Tibial artery (tissue), 4 donors: Measurements from ENCODE around the gene DDX43.

Experiments used
- DNase-seq, 2 donors: peaks; one replicate each; pipeline ENCODE4 v3.0.0-alpha.2; 2019
- H3K27ac ChIP-seq, 2 donors: fragments of 200-600 bp; sonication (generic) in 1 of 2; 1 replicate in 1 of 2; 2 replicates in 1 of 2; pipeline ENCODE4 v1.5.1; 2018 to 2019; ENCODE audit warnings: mild to moderate bottlenecking in 1 of 2
- H3K27me3 ChIP-seq, 2 donors: fragments of 200-600 bp; sonication (generic) in 1 of 2; one replicate each; pipeline versions ENCODE4 v1.5.1 to v1.6.0; 2016 to 2019
- H3K36me3 ChIP-seq, 3 donors: fragments of 200-600 bp; sonication (generic) in 2 of 3; one replicate each; pipeline ENCODE4 v1.5.1; 2016 to 2019; ENCODE audit warnings: mild to moderate bottlenecking in 2 of 3
- H3K4me1 ChIP-seq, 4 donors: fragments of 200-600 bp; sonication (generic) in 2 of 4; 1 replicate in 3 of 4; 2 replicates in 1 of 4; pipeline ENCODE4 v1.5.1; 2016 to 2019
- H3K4me3 ChIP-seq, 2 donors: fragments of 200-600 bp; sonication (generic) in 1 of 2; 1 replicate in 1 of 2; 2 replicates in 1 of 2; pipeline ENCODE4 v1.5.1; 2018 to 2019; ENCODE audit warnings: mild to moderate bottlenecking in 2 of 2
- H3K9me3 ChIP-seq, 3 donors: fragments of 200-600 bp; sonication (generic) in 1 of 3; one replicate each; pipeline ENCODE4 v1.5.1; 2016 to 2019
- CTCF ChIP-seq, 2 experiments: fragments of 200-600 bp in 1 of 2; fragments of 450-650 bp in 1 of 2; IDR thresholded peaks; one replicate each; pipeline ENCODE4 v1.5.1; 2017 to 2019; ENCODE audit warnings: antibody characterized with exemption in 2 of 2, mild to moderate bottlenecking in 1 of 2, moderate library complexity in 1 of 2
- intact Hi-C: fragments of 100-400 bp; cut with DNase I; formaldehyde crosslinking; loops from one replicate; pipeline ENCODE4 v1.15.0; 2023; ENCODE audit warnings: low total_unique reads

DDX43 gene

GRCh38 chr6:73461537-73462350 is 67.1 kb downstream of the DDX43 start, which contains the start of gene MTO1:
MTO1 (plus strand) TSS chr6:73461737; CDS start chr6:73461855, 118 bp downstream.
- no peaks in the 10 kb centered on the region for H3K27me3 ChIP-seq
- no peaks in the 10 kb centered on the region for H3K9me3 ChIP-seq
- H3K36me3 ChIP-seq, result peaks cover 7 to 8% (median 7%) of the 10 kb centered on the region in 3 donors
- peak; percentile 93 to 95 for DNase-seq
- peak within 1 kb of the TSS; percentile 94 to 97 for H3K4me3 ChIP-seq
- intact Hi-C loops, result no loop called here
- H3K4me1 ChIP-seq, result peaks cover 0 to 32% (median 15%) of the 10 kb centered on the region in 4 donors
- no peak for TF ChIP-seq CTCF (IDR thresholded peaks at IDR 0.05)
- peak within 1 kb of the TSS; percentile 95 to 98 for H3K27ac ChIP-seq
